ENCODE data around the gene NEU2. TPM values are rescaled to one million over a fixed set of nuclear protein-coding genes. Genes with fewer than 3 reads are reported as not detected.

NEU2 gene
- total and polyA plus RNA-seq, 2 of the 4 experiments (the other 2 are of a cell fraction), result not detected

- no peaks in the 10 kb centered on the region for H3K79me1 ChIP-seq (ENCODE audit: low read depth in 1 of 2, low read length in 2 of 2)
- H2AK9ac ChIP-seq (replicated peaks; ENCODE audit: low read depth, low read length, poor library complexity), result no peak overlapping the region
- no peak overlapping the region for H2AK5ac ChIP-seq (ENCODE audit: low read depth, low read length)
- no peak overlapping the region for H3K23ac ChIP-seq (ENCODE audit: low read depth, low read length)
- H4K5ac ChIP-seq (ENCODE audit: low read depth, low read length), result no peak overlapping the region
- no peak for DNase-seq
- H3K27ac ChIP-seq (ENCODE audit: insufficient read depth, low read length), result no peak overlapping the region
- ChIA-PET POLR2A (ENCODE audit: unreplicated experiment) (no interaction called here), CTCF (no interaction called here)
- no peak overlapping the region for H3K4me3 ChIP-seq (ENCODE audit: insufficient read depth, low read depth, low read length)
- WGBS, 2 experiments (ENCODE audit: extremely low coverage in 2 of 2, insufficient read length in 1 of 2), result no CpG with 5 or more reads among the region's 1 CpG
- no TSS peak for BruUV-seq (replicated peaks)
- H3K36me3 ChIP-seq (ENCODE audit: control insufficient read depth, insufficient read depth, low read length), result no peaks in the 10 kb centered on the region
- H2BK15ac ChIP-seq (ENCODE audit: low read depth, low read length), result no peak overlapping the region
- ATAC-seq (ENCODE audit: low read depth), result no peak
- intact Hi-C loops (cut with micrococcal nuclease), result no loop called here
- no peak overlapping the region for H3K4me2 ChIP-seq (ENCODE audit: low read depth, low read length)
- no peak overlapping the region for H3K9ac ChIP-seq (ENCODE audit: low read depth, low read length)
- H2BK5ac ChIP-seq (ENCODE audit: low read depth, low read length, poor library complexity, severe bottlenecking), result no peak overlapping the region
- no peaks in the 10 kb centered on the region for H3K9me3 ChIP-seq (ENCODE audit: control insufficient read depth, insufficient read depth, low read length)
- H3K27me3 ChIP-seq (ENCODE audit: control insufficient read depth, insufficient read depth, low read length), result no peaks in the 10 kb centered on the region
- no peak overlapping the region for H3K4ac ChIP-seq (ENCODE audit: low read depth, low read length)
- H4K8ac ChIP-seq (ENCODE audit: low read depth in 2 of 2, low read length in 2 of 2), result no peak overlapping the region
- TF ChIP-seq ELK1 (IDR thresholded peaks at IDR 0.05; ENCODE audit: borderline replicate concordance, low read depth, low read length) (no peak), POLR2A (IDR thresholded peaks at IDR 0.05; ENCODE audit: low read depth, low read length) (no peak), RFX5 (IDR thresholded peaks at IDR 0.05; ENCODE audit: low read depth, low read length) (no peak), CEBPB (IDR thresholded peaks at IDR 0.05; ENCODE audit: low read depth, low read length) (no peak), CTCF (conservative IDR thresholded peaks at IDR 0.05; ENCODE audit: low read depth, low read length) (no peak), FOS (IDR thresholded peaks at IDR 0.05; ENCODE audit: low read depth, low read length) (no peak), SMC3 (IDR thresholded peaks at IDR 0.05; ENCODE audit: low read depth, low read length) (no peak), RCOR1 (IDR thresholded peaks at IDR 0.05; ENCODE audit: insufficient replicate concordance, low read length) (no peak), RAD21 (IDR thresholded peaks at IDR 0.05; ENCODE audit: low read length) (no peak), NFE2L2 (IDR thresholded peaks at IDR 0.05; ENCODE audit: low read depth, low read length) (no peak), USF2 (IDR thresholded peaks at IDR 0.05; ENCODE audit: low read depth, low read length) (no peak), CHD1 (IDR thresholded peaks at IDR 0.05; ENCODE audit: low read depth, low read length) (no peak), BHLHE40 (IDR thresholded peaks at IDR 0.05; ENCODE audit: low read depth, low read length) (no peak), MAFK (IDR thresholded peaks at IDR 0.05; ENCODE audit: low read depth, low read length) (no peak), MXI1 (IDR thresholded peaks at IDR 0.05; ENCODE audit: borderline replicate concordance, low read depth, low read length) (no peak), MAZ (IDR thresholded peaks at IDR 0.05; ENCODE audit: borderline replicate concordance, low read depth, low read length) (no peak)
- H4K91ac ChIP-seq (ENCODE audit: insufficient read depth, low read depth, low read length), result no peak overlapping the region
- H2BK20ac ChIP-seq (ENCODE audit: low read depth, low read length), result no peak overlapping the region
- H3K56ac ChIP-seq (ENCODE audit: extremely low read depth, insufficient read depth, low read length), result no peak overlapping the region
- in situ Hi-C loops (cut with MboI; ENCODE audit: low sequenced_read_pairs), result no loop called here
- no peak overlapping the region for H3K14ac ChIP-seq (replicated peaks; ENCODE audit: low read depth, low read length)
- H3K18ac ChIP-seq (ENCODE audit: low read depth, low read length), result no peak overlapping the region
- H3K9me1 ChIP-seq (ENCODE audit: insufficient read depth, low read length), result no peaks in the 10 kb centered on the region
- H2BK120ac ChIP-seq (ENCODE audit: low read depth, low read length), result no peak overlapping the region
- no peaks in the 10 kb centered on the region for H3K4me1 ChIP-seq (ENCODE audit: control insufficient read depth, insufficient read depth, low read length)
- dilution Hi-C loops (cut with HindIII; ENCODE audit: low sequenced_read_pairs, unreplicated experiment), result no loop called here
- no peak overlapping the region for H2AFZ ChIP-seq (replicated peaks; ENCODE audit: low read length, poor library complexity)
- H4K20me1 ChIP-seq (ENCODE audit: insufficient read depth, low read length), result no peaks in the 10 kb centered on the region
Measured at GRCh38 chr2:233017947-233018346, 14.5 kb upstream of the NEU2 start.

All from IMR-90 (cell line).